CD1c-positive myeloid dendritic cell (primary cell): ENCODE data around the gene BCL2.

Source experiments
- DNase-seq: peaks from one replicate; pipeline ENCODE4 v3.0.0-alpha.2; 2016; ENCODE audit errors: extremely low spot score

Gene BCL2

DNA sequence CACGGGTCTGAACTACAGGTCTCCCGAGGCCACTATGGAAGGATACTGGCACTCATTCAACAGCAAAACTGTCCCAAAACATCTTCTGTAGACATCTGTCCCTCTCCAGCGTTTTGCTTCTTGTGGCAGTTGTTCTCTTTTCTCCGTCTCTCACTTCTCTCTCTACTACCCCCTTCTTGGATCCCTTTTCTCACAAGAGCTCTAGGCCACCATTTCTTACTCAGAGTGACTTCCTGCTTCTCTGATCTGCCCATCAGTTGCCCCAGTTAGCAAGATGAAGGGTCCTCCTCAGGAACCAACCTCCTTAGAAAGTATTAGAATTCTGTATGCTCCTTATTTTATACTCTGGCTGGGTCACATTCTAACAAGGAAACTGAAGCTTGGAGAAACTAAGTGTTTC, 32.6 kb downstream of the BCL2 start:
- peak; percentile 52 for DNase-seq

DNA sequence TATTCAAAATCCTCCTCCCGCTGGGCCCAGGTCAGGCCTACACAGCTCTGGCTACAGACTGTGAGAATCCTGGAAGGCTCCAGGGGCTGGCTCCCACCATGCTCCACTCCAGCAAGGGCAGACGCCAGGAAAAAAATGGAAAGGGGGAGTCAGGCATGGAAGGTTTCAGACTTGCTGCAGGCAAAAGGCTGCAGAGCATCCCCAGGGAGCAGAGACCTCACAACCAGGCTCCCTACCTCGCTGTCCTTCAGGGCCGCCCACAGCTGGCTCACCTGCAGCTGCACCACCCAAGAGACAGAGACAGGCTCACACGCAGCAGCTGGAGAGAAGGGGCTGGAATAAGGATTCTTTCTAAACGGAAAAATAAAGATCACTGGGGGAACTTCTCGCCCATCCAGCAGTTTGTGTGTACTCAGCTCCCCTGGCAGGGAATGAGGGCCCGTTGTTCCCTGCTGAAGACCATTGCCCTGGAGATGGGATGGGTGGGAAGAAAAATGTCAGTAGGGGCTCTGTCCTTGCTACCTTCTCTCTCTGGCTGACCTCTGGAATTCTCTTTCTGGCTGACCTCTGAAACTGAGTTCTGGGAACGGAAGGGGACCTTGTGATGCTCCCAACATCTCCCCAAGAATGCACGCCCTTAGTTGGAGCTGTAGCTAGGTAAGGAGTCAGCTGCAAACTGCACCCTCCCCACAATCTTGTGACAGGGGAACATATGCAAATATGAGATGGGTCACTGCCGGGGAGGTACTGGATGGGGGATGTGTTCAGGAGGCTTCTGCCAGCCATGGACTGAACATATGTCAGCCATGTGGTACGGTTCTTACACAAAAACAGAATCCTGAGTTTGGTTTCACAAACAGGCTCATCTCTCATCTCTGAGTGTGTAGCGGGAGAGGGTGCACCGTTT, 34.5 kb downstream of the BCL2 start:
- no peak for DNase-seq

DNA sequence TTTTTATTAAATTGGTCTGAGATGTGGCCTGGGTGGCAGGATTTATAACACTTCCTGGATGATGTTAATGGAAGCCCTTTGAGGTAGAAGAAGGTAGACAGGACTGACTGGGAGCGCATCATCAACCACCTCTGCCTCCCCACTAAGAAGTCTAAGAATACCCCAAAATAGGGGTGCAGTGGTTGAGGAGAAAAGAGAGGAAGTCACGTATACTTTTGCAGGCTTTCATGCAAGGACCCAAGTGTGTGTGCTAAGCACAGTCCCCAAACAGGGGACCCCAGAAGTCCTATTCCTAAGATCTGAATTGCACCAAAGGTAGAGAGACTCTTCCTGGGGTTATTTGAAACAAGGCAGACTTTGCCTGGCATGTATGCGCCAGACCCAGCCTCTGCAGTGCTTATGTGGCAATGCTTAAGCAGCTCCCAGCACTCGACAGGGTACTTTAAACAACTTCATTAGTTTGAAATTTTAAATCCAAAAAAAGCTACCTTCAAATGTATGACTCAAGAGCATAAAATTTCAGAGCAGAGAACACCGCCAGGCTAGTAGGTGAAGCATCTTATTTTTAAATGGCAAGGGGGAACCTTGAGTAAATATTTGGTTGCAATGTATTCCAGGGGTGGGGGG, 35.3 kb downstream of the BCL2 start:
- DNase-seq, result no peak

DNA sequence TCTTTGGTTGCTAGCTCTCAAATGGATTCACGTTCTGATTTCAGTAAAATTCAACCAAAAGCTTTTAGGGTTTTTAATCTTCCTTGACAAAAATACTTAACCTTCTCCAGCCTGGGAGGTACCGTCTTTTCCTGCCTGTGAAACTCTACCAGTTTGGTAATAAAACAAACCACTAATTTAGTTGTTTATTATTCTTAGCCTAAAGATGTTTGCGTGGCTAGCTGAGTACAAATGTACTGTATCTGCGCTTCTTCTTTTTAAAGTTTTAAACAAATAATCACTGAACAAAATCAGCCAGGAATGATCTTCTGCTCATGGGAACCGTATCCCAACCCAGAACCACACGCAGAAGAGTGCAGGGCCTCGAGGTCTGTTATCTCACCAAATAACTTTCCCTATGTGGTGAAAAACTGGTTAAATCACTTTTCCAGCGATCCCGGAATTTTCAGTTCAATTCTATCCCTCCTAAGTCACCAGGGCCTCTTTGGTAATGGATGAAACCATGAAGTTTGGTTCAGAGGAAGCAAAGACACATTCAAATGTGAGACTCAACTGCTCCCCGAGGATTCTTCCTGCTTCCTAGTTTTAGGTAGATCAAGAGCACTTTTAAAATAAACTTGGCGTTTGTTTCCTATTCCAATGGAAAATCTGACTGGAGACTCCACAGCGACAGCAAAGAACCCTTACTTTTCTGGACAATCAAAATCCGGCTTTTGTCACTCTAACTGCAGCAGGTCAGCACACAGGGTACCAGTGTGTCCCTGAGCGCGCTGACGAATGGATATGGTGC, 36.1 kb downstream of the BCL2 start:
- DNase-seq, result no peak

DNA sequence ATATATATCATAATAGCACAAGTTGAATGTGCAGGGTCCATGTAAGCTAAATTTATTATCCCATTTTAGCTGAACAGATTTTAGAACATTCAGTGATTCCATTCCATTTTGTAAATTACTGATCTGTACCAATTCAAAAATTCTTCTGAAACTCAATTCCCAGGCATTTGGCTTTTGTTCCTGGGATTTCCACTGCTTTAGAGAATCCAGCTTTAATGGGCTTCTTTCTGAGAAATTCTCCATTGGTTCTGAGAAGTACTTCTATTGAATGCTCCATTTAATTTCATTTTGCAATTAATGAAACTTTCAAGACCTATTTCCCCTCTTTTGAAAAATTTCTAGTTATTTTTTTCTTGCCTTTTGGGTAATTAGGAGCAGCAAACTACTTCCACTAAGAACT, 36.8 kb downstream of the BCL2 start:
- no peak for DNase-seq

DNA sequence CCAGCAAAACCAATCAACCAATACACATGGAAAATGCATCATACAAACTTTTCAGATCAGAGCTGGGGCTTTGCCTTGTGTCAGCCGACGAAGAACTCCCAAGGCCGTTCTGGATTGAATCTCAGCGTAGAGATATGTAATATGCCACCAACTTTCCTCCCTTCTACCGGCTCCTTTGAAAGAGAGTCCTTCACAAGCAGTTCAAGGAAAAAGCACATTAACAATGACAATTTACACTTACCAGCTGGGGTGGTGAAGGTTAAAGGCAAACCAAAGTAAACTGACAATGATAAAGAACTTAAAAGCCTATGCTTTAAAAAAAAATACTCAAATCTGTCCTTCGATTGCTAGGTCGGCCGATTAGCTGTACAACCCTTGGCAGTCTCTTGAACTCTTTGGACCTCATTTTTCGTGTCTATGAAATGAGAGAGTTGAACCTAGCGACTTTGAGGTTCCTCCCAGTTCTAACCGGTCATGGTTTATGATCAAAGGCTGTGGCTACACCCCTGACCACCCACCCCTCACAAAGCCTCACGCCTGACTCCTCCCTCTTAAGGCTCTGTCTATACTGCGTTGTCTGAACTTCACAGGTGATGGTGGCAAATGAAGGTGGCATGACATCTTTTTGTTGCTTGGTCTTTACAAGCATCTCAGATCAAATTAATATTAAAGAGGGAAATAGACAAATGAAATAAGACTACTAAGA, 46.2 kb downstream of the BCL2 start:
- no peak for DNase-seq

DNA sequence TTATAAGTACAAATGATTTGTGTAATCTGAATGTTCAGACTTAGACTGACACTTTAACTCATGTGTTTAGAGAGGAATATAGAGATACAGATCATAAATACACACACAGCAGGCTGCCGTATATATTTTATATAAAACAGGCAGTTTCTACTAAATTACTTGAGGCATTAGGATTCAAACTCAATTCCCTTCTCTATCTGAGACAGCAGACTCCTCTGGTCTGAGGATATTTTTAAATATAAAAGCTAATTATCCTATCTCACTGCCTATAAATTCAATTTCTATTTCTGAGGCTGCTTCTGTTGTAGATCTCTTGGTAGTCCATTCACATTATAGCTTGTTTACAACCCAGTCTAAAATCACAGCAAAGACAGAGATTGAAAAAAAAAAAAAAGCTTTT, 46.9 kb downstream of the BCL2 start:
- DNase-seq, result no peak

DNA sequence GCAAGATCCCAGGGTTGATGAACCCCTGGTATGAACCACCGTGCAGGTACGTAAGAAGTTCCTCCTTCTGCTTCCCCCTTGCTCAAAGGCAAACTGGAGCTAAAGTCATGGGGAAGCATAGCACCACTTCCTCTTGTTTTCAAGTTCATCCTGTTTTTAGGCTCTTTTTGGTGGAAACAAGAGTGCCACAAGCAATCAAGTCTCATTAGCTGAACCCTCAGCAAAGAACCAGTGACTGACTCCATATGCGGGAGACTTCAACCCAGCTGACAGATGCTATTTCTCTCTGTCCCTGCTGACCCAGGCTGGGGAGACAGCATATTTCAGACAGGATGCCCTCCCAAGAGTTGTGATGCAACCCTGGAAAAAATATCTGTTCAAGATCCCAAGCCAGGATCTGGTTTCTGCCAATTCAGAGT, 47.7 kb downstream of the BCL2 start:
- DNase-seq, result peak; percentile 71

DNA sequence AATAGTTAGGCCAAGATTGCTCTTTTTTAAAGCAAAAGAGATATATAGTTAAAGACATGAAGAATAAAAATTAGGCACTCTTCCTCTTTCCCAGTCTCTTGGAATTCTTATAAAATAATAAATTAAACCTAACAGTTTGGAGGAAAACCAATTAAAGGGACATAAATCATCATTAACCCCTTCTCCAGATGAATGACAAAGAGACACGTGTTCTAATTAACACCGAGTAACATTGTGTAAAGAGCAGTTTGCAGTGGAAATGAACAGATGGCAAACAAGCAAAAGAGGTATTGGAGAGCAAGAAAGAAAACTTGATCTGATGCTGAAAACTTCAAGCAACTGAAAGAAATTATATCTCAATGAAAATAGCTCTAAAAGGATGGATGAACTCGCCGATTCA, 48.4 kb downstream of the BCL2 start:
- DNase-seq, result no peak

DNA sequence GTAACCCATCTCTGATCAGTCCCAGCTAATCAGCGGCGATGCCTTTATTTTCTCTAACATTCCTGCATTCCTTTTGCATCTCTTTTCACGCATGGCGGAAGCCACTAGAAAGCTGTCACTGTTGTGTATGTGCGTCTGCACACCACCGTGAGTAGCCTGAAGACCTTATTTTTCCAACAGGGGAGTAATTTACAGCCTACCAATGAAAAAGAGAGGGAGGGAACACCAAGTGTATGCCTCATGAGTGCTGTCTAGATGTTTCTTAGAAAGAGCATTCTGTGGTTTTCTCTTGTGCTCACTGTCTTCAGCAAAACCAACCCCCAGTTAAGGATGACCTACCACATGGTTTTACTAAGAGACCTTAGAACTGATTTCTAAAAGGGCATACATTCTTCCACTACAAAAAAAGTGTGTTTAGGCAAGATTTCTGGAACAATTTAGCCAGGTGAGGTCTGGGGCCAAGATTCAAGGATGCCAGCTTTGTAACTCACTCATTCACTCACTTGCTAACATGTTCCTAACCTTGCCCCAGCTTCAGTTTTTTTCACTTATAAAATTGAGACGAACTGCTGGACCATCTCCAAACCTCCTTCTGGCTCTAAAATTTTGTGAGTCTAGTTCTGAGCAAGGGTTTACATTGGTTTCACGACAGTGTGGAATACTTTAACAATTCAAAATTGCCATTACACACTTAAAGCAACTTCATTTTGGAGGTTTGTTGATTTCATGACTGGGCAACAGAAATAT, 51.4 kb downstream of the BCL2 start:
- DNase-seq, result no peak

DNA sequence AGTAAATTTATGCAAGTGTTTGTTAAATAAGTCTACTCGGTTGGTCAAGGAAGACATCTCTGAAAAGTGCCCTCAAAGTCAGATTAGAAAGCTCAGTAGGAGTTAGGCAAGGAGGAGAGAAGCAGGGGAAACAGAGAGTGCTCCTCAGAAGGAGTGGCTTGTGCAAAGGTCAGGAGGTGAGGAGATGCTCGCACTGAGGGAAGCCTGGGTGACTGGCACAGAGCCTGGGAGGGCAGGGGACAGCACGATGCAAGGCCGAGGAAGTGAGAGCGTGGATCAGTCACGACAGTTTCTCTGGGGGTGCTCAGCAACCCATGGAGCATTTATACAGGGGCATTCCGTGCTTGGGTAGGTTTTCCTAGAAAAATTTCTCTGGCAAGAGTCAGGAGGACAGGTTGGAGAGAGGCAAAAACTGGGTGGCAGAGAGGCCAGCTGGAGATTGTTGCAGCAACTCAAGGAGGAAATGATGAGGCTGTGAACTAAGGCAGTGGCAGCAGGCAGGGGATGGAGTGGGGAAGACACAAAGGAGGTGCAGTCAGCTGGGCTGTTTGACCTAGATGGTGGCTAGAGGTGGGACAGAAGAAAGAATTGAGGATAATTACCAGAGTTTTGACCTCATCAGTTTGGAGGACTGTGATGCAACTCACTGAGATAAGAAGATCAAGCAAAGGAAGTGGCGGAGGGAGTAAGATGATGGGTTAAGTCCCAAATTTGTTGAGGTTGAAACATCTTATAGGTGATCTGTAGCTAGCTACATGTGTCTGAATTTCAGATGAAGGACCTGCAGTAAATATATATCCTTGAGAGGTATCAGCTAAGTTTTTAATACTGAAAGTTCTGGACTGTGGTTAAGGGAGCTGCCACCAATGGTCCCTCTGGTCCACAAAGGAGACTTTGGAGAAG, 52.4 kb downstream of the BCL2 start:
- peak; percentile 20 for DNase-seq

DNA sequence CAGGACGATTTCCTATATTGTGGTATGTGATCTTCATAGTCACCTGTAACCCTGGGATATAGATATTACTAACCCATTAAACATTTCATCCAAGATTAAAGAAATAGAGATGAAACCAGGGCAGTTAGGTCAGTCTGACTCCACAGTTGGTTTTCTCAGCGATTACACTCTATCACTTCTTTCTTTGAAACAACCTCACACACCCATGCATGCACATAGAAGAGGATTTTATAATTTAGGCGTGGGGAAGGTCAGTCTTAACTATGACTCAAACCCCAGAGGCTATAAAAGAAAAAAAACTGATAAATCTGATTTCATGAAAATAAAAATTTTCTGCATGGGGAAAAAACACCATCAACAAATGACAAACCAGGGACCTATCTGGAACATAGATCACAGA, 54.2 kb downstream of the BCL2 start:
- no peak for DNase-seq

DNA sequence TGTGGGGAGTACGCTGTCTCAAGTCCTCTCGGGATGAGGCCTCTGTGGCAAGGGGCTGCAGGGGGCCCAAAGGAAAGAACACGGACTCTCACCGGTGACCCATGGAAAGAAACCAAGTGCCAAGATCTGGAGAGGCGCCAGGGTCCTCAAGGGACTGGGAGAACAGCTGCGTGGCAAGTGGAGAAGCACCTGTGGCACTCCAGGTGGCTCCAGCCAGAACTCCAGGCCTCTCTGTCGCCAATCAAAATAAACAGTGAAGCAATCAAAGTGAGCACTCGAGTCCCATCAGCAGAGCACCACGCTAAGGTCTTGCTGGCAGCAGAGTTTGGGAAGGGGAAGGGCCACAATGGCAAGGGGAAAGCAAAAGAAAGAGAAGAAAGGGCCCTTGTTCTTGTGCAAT, 54.7 kb downstream of the BCL2 start:
- DNase-seq, result no peak

DNA sequence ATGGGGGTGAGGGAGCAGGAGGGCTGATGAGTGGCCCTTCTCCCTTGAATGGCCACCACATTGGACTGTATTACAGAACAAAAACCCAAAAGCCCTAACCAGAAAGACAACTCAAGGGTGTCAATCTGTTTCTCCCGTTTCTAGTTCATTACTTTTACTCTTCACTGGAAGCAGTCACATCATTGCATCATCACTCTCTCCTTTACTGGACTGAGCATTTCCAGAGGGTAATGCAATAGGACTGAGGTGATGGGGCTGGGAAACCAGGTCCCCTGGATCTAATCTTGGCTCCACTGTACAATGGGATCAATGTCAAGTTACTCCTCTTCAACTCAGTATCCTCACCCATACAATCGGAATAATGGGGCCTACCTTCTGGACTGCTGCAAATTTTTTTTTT, 56.1 kb downstream of the BCL2 start:
- DNase-seq, result no peak

DNA sequence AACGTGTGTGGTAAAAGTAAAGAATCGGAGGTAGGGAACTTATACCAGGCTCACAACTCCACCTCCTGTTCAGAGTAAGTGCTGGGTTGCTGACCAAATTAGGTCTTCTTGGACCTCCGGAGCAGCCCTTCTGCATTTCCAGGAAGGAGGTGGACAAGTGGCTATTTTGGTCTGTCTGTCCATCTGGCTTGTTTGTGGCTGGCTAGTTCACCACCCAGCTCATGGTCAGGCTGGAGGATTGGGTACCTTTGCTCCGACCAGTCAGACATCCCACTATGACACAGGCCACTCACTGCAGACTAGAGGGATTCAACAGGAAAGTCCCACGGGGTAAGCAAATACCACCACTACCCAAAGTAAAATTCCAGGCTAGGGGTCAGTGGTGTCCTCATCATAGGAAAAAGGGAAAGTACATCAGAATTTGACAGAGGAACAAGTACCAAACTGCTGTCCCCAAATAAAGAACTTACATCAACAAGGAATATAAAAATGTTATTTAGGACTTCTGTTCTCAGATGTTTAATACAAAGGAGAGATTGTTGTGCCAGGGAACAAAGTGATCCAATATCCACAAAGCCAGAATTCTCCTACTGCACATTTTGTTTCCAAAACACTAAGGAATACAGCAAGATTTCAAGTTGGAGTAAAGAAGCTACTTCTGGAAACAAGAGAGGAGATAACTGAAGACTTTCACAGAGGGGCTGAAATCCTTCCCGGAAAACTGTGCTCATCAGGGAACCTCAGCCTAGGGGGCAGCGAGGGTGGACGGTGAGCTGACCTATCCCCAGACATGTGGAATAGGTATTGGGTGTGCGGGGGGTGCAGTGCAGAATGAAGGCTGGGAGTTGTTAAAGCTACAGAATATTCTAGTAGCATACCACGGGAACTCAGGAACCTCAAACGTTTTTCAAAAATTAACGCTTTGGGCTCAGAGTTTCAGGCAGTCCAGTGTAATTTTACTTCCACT, 56.9 kb downstream of the BCL2 start:
- no peak for DNase-seq

DNA sequence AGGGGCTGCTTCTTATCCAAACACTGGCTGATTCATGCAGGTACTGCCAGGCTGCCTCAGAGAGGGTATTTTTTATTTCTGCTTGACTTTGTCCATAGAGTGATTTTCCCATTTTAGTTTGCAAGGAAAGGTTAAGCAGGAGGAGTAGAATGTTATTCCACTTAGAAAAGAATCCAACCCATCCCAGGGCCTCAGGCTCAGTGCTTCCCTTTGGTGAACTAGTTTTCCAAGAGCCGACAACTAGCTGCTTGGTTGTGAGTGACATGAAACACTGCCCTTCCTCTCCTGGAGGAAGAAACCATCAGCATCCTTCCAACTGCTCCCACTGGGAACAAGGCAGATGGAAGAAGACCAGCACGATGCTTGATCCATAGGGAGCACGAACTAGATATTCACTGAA, 58.5 kb downstream of the BCL2 start:
- DNase-seq, result no peak

DNA sequence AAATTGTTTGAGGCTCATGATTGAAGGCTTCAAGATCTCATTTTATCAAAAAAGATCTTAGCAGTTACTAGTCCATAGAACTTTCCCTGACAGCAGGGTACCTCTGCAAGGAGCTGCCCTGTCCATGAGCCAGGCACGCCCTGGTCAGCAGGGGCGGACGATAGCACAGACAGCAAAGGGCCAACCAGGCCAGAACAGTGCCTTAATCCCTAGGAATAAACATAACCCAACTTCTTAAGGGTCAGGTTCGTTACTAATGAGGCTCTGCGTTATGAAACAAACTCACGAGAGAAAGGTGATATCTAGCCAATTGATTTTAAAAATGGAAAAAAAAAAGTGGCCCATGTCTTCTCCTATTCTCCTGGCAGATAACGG, 59.2 kb downstream of the BCL2 start:
- no peak for DNase-seq

DNA sequence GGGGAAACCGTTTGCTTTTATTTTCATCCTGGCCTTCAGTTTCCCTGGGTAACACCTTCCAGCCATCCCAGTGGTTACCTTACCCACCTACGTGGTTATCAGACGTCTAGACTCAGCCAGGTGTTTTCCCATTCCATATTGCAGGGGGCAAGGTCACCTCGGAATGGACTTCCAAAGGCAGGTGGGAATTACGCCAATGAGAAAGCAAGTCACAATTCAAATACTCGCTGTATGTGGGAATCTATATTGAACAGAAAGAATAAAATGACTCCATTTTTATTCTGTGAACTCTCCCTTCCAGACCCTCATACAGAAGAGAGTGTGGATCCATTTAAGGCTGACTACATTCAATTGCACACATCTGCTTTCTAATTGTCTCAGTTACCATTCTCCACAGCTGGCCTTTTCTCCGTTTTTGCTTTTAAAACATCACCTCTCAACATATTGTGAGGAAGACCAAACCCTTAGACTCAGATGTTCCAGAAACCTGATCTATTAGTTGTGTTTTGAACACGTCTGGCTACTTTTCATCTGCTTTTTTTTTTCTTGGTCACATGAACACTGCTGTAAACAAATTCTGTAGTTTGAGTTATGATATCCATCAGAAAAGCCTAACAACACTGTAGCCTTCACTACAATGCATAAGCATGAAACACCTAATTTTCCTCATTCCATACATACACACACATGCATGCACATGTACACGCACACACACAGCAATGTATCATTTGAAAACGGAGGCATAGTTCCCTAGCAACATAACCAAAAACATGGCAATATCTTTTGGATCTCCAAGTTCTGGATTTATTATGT, 59.8 kb downstream of the BCL2 start:
- DNase-seq, result no peak
